HCT116 (cell line): ENCODE measurements around the gene CERS3. TPM values are rescaled to one million over a fixed set of nuclear protein-coding genes. Genes with fewer than 3 reads are reported as not detected.

Source experiments
- ATAC-seq: fragments of 200-7000 bp; cut with Tn5 transposase; 2 replicates; pipeline ENCODE4 v1.9.1; 2020; ENCODE audit warnings: mild to moderate bottlenecking, moderate library complexity
- BruUV-seq: library from RNA; stranded (reverse); fragments of 400-500 nt; replicated peaks from 2 replicates; lab custom pipeline; 2021; lab: Mats Ljungman, UMichigan
- CTCF ChIA-PET: fragments of 300-600 bp; sonication (Branson Sonifier 250); formaldehyde crosslinking; loops from one replicate; lab custom pipeline; 2021; ENCODE audit warnings: antibody characterized with exemption; lab: Charles Lee
- POLR2A ChIA-PET: fragments of 300-600, 350-600 bp; sonication (Branson Sonifier 250); formaldehyde crosslinking; loops from one replicate; lab custom pipeline; 2021; ENCODE audit warnings: antibody characterized with exemption; lab: Charles Lee
- RAD21 ChIA-PET, 2 experiments: fragments of 300-600 bp; sonication (Branson Sonifier 250); formaldehyde crosslinking; loops; one replicate each; lab custom pipeline; 2023; ENCODE audit warnings: low total read pairs in 2 of 2; ENCODE audit not compliant: uncharacterized antibody in 2 of 2, unreplicated experiment in 2 of 2, low non-redundant PET in 1 of 2; lab: Charles Lee
- DNase-seq: peaks from one replicate; pipeline ENCODE4 v3.0.0-alpha.2; 2010; ENCODE audit warnings: low read depth, low spot score
- H2AFZ ChIP-seq: fragments of 200-600 bp; shearing (Covaris generic), sonication (generic); 2 replicates; pipeline ENCODE4 v1.6.1; 2017; ENCODE audit warnings: low read depth, mixed run types, mixed read lengths, antibody characterized with exemption, low read length; ENCODE audit not compliant: poor library complexity, severe bottlenecking
- H3K27ac ChIP-seq: 2 replicates; pipeline ENCODE4 v1.5.1; 2012; ENCODE audit warnings: low read depth, low read length
- H3K27me3 ChIP-seq: fragments of 200-600 bp; sonication (generic); 2 replicates; pipeline ENCODE4 v1.6.1; 2016; ENCODE audit warnings: mixed run types, low read length, mixed read lengths; ENCODE audit not compliant: insufficient read depth
- H3K36me3 ChIP-seq, 2 experiments: fragments of 200-500 bp in 1 of 2; fragments of 200-600 bp in 1 of 2; sonication (Bioruptor generic) in 1 of 2; sonication (generic) in 1 of 2; 2 replicates each; pipeline versions ENCODE4 v1.5.1 to v1.6.1; 2014 to 2016; ENCODE audit warnings: low read length in 2 of 2, inconsistent platforms in 1 of 2, mixed read lengths in 1 of 2, mixed run types in 1 of 2; ENCODE audit not compliant: insufficient read depth in 2 of 2, control insufficient read depth in 1 of 2
- H3K4me1 ChIP-seq, 2 experiments: fragments of 200-600 bp in 1 of 2; sonication (generic) in 1 of 2; 2 replicates each; pipeline versions ENCODE4 v1.5.1 to v1.6.1; 2012 to 2017; ENCODE audit warnings: low read length in 2 of 2, inconsistent platforms in 1 of 2, mild to moderate bottlenecking in 1 of 2, mixed read lengths in 1 of 2, mixed run types in 1 of 2, moderate library complexity in 1 of 2; ENCODE audit not compliant: insufficient read depth in 2 of 2, control insufficient read depth in 1 of 2
- H3K4me2 ChIP-seq: fragments of 200-600 bp; sonication (generic); 2 replicates; pipeline ENCODE4 v1.6.1; 2017; ENCODE audit warnings: mixed run types, low read length, mixed read lengths
- H3K4me3 ChIP-seq, 2 experiments: fragments of 200-600 bp in 1 of 2; sonication (generic) in 1 of 2; replicated peaks in 1 of 2; 2 replicates each; pipeline ENCODE4 v1.5.1; 2011 to 2016; ENCODE audit warnings: low read length in 2 of 2, control low read depth in 1 of 2, low read depth in 1 of 2, mild to moderate bottlenecking in 1 of 2, mixed read lengths in 1 of 2, mixed run types in 1 of 2
- H3K79me2 ChIP-seq: fragments of 200-600 bp; sonication (generic); 2 replicates; pipeline ENCODE4 v1.6.1; 2017; ENCODE audit warnings: mild to moderate bottlenecking, mixed run types, low read length, moderate library complexity, mixed read lengths; ENCODE audit not compliant: insufficient read depth
- H3K9ac ChIP-seq: fragments of 200-600 bp; sonication (generic); 2 replicates; pipeline ENCODE4 v1.6.1; 2016; ENCODE audit warnings: low read length, mixed read lengths
- H3K9me2 ChIP-seq: fragments of 200-600 bp; sonication (generic), shearing (Covaris generic); 2 replicates; pipeline ENCODE4 v1.6.1; 2017; ENCODE audit warnings: mixed run types, mild to moderate bottlenecking, moderate library complexity; ENCODE audit not compliant: insufficient read depth
- H3K9me3 ChIP-seq, 2 experiments: fragments of 200-500 bp in 1 of 2; fragments of 200-600 bp in 1 of 2; sonication (Bioruptor generic) in 1 of 2; sonication (generic) in 1 of 2; 2 replicates each; pipeline ENCODE4 v1.6.1; 2014 to 2017; ENCODE audit warnings: low read length in 2 of 2, mixed read lengths in 2 of 2, inconsistent platforms in 1 of 2, low read depth in 1 of 2, mild to moderate bottlenecking in 1 of 2, mixed run types in 1 of 2, moderate library complexity in 1 of 2; ENCODE audit not compliant: control insufficient read depth in 1 of 2, insufficient read depth in 1 of 2
- H4K20me1 ChIP-seq: fragments of 200-600 bp; sonication (generic), shearing (Covaris generic); 2 replicates; pipeline ENCODE4 v1.6.1; 2017; ENCODE audit warnings: mixed run types, mild to moderate bottlenecking, moderate library complexity; ENCODE audit not compliant: insufficient read depth
- CTCF ChIP-seq, 3 experiments: fragments of 200-600 bp in 1 of 3; sonication (generic) in 1 of 3; IDR thresholded peaks in 2 of 3; conservative IDR thresholded peaks in 1 of 3; 2 replicates each; pipeline ENCODE4 v1.5.1; 2012 to 2017; ENCODE audit warnings: low read depth in 2 of 3, low read length in 2 of 3, antibody characterized with exemption in 1 of 3, borderline replicate concordance in 1 of 3, control low read depth in 1 of 3, mild to moderate bottlenecking in 1 of 3, mixed read lengths in 1 of 3, mixed run types in 1 of 3, moderate library complexity in 1 of 3; ENCODE audit not compliant: insufficient read depth in 1 of 3
- EZH2 ChIP-seq: fragments of 200-600 bp; sonication (generic); IDR thresholded peaks from 2 replicates; pipeline ENCODE4 v1.6.1; 2017; ENCODE audit warnings: antibody characterized with exemption, mixed run types
- POLR2AphosphoS5 ChIP-seq: IDR thresholded peaks from 2 replicates; pipeline ENCODE4 v1.6.1; 2011; ENCODE audit warnings: mild to moderate bottlenecking, low read depth, low read length, moderate library complexity
- RAD21 ChIP-seq: IDR thresholded peaks from 2 replicates; pipeline ENCODE4 v1.6.1; 2012; ENCODE audit warnings: low read depth, mild to moderate bottlenecking
- ZFX ChIP-seq: fragments of 450-650 bp; IDR thresholded peaks from 2 replicates; pipeline ENCODE4 v1.6.1; 2017
- intact Hi-C: fragments of 100-400 bp; cut with micrococcal nuclease; formaldehyde crosslinking; loops from 2 replicates; pipeline ENCODE4 v1.10.0; 2022
- total RNA-seq: library from RNA; stranded (reverse); gene quantifications from one replicate; pipeline ENCODE4 v1.2.1, GENCODE V29; 2021; ENCODE audit not compliant: unreplicated experiment

Gene CERS3
- total RNA-seq, 1 experiment from 2014 or later, result not detected

GRCh38 chr15:100572362-100572983, 43.7 kb upstream of the CERS3 start:
- Histone ChIP-seq H3K9ac (no peak overlapping the region), H3K4me2 (no peak overlapping the region), H2AFZ (no peak overlapping the region), H3K79me2 (no peaks in the 10 kb centered on the region), H4K20me1 (no peaks in the 10 kb centered on the region; the same call in 1 of the 2 replicates), H3K36me3 (peaks cover 4 to 17% of the 10 kb centered on the region in 2 experiments), H3K27ac (no peak overlapping the region), H3K4me1 (no peaks in the 10 kb centered on the region), H3K9me3 (no peaks in the 10 kb centered on the region), H3K9me2 (no peaks in the 10 kb centered on the region), H3K4me3 (no peak overlapping the region), H3K27me3 (no peaks in the 10 kb centered on the region)
- ATAC-seq (no peak), DNase-seq (no peak)
- ChIA-PET POLR2A (no interaction called here), RAD21 (interaction anchor here in 1 of 2 experiments (0.9 kb wide), 1 partner anchor 222 kb away, joined by 5 read pairs; no protein-coding TSS in a partner anchor), CTCF (interaction anchor here (0.7 to 1.6 kb wide), 12 partner anchors 13 to 1300 kb away, joined by 3 to 11 read pairs (median 3); partner anchors contain the start of gene ADAMTS17)
- BruUV-seq, result no TSS peak
- intact Hi-C loops, result loop anchor here (2.0 to 10.0 kb wide), 2 partner anchors 222 to 648 kb away; no protein-coding TSS in a partner anchor
- TF ChIP-seq EZH2 (no peak), RAD21 (peak; percentile 28; the same call in 1 of the 2 replicates), ZFX (no peak), POLR2AphosphoS5 (no peak), CTCF (IDR thresholded peaks at IDR 0.05 in 2 of 3, conservative IDR thresholded peaks at IDR 0.05 in 1 of 3; ENCODE audit: borderline replicate concordance in 1 of 3, insufficient read depth in 1 of 3, low read depth in 2 of 3, low read length in 2 of 3) (peak; percentile 9 to 58 (median 28); a peak in 3 of 6 replicates)
